D721Med (cell line): ENCODE data around the gene WDHD1.
"Not testable (repeated sequence)": the region's sequence is repeated elsewhere in the genome, so short reads cannot be mapped to it uniquely, and the experiment has no call there.

ENCODE experiments used
- DNase-seq: peaks from one replicate; pipeline ENCODE4 v3.0.0; 2011; ENCODE audit warnings: low spot score; ENCODE audit not compliant: insufficient read length
- FAIRE-seq: peaks from 2 replicates; lab custom pipeline; 2011; peaks lifted over from hg19 to GRCh38; lab: Jason Lieb, UNC
- TF ChIP-seq, protein P1 (sequence below): IDR thresholded peaks from 2 replicates; pipeline ENCODE4 v1.5.1; 2012; ENCODE audit warnings: mild to moderate bottlenecking, control low read depth; ENCODE audit not compliant: insufficient read depth; ENCODE audit errors: missing control alignments

Gene WDHD1

DNA sequence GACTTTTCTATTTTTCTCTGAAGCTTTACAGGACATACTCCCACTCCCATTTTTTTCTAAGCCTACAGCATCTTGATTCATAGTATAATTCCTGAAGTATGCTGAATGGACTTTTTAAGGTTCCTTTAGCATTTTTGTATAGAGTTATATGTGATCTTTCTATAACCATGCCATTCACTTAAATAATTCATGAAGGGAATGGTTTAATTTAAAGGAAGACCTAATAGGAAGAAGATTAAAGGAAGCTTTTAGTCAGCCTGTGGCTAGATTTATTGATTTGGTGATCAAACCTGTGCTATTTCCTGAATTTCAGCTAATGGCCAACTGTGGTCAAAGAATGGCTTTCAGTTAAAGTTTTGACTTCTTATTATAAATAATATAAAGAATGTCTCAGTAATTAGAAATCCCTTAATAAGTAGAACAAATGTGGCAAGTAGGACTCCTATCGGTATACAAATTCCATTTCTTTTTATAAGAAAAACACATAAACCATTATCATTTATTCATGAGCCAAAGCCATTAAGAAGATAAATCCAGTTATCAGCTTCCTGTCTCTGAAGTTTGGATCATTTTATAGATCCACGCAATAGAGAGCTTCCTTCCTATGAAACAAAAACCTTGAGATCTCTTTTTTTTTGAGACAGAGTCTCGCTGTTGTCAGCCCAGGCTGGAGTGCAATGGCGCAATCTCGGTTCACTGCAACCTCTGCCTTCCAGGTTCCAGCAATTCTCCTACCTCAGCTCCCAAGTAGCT is 20.6 kb upstream of the WDHD1 start:
- DNase-seq (no peak), FAIRE-seq (no peak)
- TF ChIP-seq, protein P1, sequence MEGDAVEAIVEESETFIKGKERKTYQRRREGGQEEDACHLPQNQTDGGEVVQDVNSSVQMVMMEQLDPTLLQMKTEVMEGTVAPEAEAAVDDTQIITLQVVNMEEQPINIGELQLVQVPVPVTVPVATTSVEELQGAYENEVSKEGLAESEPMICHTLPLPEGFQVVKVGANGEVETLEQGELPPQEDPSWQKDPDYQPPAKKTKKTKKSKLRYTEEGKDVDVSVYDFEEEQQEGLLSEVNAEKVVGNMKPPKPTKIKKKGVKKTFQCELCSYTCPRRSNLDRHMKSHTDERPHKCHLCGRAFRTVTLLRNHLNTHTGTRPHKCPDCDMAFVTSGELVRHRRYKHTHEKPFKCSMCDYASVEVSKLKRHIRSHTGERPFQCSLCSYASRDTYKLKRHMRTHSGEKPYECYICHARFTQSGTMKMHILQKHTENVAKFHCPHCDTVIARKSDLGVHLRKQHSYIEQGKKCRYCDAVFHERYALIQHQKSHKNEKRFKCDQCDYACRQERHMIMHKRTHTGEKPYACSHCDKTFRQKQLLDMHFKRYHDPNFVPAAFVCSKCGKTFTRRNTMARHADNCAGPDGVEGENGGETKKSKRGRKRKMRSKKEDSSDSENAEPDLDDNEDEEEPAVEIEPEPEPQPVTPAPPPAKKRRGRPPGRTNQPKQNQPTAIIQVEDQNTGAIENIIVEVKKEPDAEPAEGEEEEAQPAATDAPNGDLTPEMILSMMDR = no peak

DNA sequence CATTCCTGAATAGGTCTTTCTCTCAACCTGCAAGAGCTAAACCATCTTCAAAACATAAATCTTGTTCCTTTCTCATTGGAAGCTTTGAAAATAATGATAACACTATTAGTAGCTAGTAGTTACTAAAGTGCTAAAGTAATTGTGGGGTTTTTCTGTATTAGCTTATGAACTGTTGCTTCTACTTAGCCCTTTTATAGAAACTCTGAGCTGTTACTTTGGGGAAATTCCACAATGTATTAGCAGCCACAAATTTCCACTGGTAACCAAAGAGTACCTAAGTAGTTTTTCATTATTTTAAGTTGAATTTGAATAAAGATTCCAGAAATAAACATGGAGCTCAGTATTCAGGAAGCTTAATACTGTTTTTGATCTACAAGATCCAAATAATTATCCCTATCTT is 18.2 kb upstream of the WDHD1 start:
- FAIRE-seq = no peak

DNA sequence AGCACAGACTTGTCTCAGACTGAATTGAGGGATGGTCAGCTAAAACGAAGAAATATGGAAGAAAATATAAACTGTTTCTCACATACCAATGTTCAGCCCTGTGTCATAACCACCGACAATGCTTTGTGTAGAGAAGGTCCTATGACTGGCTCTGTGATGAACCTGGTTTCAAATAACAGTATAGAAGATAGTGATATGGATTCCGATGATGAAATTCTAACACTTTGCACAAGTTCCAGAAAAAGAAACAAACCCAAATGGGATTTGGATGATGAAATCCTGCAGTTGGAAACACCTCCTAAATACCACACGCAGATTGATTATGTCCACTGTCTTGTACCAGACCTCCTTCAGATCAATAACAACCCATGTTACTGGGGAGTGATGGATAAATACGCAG is 16.6 kb upstream of the WDHD1 start:
- DNase-seq (no peak), FAIRE-seq (no peak)
- TF ChIP-seq, protein P1 = no peak

More for the DNA sequence above, 18.2 kb upstream of the WDHD1 start:
- TF ChIP-seq, protein P1 = no peak
- no peak for DNase-seq

DNA sequence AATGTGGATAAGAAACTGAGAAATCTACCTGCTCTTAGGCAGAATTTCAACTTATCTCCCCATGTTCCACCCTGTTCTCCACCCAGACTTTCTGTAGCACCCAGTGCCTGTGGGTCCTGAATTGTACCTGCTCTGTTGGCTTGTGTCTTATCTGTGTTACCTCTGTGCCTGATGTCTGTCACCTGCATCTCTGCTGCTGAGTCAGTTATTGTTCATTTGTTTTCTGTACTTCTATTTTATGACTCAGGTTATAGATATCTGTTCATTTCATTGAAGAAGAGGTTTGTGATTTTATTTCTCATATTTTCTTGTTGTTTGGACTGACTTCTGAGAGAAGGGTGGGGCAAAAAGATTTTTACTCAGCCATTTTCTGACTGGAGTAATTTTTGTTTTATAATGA is 11.8 kb upstream of the WDHD1 start:
- no peak for DNase-seq
- no peak for FAIRE-seq
- TF ChIP-seq, protein P1 = no peak

DNA sequence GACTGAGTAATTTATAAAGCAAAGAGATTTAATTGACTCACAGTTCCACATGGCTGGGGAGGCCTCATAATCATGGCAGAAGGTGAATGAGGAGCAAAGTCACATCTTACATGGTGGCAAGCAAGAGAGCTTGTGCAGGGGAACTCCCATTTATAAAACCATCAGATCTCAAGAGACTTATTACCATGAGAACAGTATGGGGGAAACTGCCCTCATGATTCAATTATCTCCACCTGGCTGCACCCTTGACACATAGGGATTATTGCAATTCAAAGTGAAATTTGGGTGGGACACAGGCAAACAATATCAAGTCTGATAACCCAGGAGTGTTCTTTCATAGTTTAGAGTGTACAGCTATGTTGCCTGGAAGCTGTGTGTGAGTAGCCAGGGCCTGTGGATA is 11.1 kb upstream of the WDHD1 start:
- FAIRE-seq, DNase-seq: not testable (repeated sequence)

DNA sequence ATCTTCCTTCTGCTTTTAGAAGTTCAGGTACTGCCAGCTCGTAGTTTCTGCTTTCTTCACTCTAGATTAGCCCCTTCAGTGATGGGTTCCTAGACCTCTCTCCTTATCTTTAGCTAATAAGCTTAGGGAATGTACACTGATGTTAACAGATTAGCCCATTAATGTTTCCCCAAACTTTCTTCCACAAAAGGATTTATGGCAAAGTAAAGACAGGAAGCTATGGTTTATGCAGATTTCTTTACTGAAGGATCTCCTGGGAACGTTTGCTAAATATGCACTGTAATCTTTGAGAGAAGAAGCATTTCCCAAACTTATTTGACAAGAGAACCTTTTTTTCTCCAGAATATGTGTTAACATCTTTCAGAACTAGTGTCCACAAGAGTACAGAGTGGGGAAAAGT is 4.3 kb upstream of the WDHD1 start:
- DNase-seq = no peak
- peak; percentile 88 for FAIRE-seq
- TF ChIP-seq, protein P1 = no peak

DNA sequence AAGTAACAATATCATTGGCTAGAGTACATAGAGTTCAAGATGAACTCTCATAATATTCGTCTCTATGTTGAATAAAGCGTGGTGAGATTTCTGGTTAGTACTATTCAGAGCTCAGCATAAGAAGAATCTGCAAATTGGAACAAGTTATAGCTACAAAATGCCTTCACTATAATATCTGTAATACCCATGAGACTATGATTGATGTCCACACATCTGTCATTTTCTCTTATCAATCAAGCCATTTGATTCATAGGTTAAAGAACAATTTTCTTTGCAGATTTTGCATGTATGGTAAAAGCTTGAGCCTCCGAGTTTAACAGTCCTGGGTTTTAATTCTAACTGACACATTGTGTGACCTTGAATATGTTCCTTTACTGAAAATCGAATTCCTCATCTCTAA is 1.6 kb upstream of the WDHD1 start:
- TF ChIP-seq, protein P1 = no peak
- FAIRE-seq = no peak
- DNase-seq = no peak

DNA sequence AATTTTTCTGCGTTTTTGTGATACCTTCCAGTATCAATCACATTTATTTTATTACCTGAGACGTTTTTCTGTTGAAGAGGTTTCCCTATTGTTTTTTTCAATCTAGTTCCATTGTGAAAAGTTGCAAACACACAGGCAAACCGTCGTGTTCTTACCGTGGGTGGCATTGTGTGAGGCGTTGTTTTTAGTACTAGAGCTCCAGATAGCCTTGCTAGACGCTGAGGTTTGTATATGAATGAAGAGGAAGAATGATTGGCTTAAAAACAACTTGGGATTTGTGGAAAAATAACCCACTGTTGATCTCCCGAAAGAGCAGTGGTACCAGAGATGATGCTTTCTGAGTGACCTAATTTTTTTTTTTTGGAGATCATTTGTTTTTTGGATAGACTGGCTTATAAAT is 1.2 kb upstream of the WDHD1 start:
- FAIRE-seq = no peak
- no peak for DNase-seq
- TF ChIP-seq, protein P1 = no peak
